Type B pancreatic cell (in vitro differentiated cells): ENCODE data around the gene ITPK1. TPM values are rescaled to one million over a fixed set of nuclear protein-coding genes. Genes with fewer than 3 reads are reported as not detected.

Source experiments
- DNase-seq: peaks from one replicate; pipeline ENCODE4 v3.0.0; 2021; ENCODE audit warnings: mixed read lengths; ENCODE audit not compliant: unreplicated experiment; ENCODE audit errors: extremely low spot score
- H3K27ac Mint-ChIP-seq: 2 replicates; pipeline ENCODE4 v1.8.0; 2021; ENCODE audit warnings: mild to moderate bottlenecking, mixed read lengths
- H3K27me3 Mint-ChIP-seq: 2 replicates; pipeline ENCODE4 v1.8.0; 2021; ENCODE audit warnings: mixed read lengths
- H3K36me3 Mint-ChIP-seq: 2 replicates; pipeline ENCODE4 v1.8.0; 2021; ENCODE audit warnings: mixed read lengths
- H3K4me1 Mint-ChIP-seq: one replicate; pipeline ENCODE4 v1.8.0; 2021; ENCODE audit warnings: mixed read lengths; ENCODE audit not compliant: unreplicated experiment
- H3K4me3 Mint-ChIP-seq: 2 replicates; pipeline ENCODE4 v1.8.0; 2021; ENCODE audit warnings: mild to moderate bottlenecking, mixed read lengths
- H3K9me3 Mint-ChIP-seq: 2 replicates; pipeline ENCODE4 v1.8.0; 2021; ENCODE audit warnings: mixed read lengths
- total RNA-seq: library from RNA; stranded (reverse); gene quantifications from 2 replicates; pipeline ENCODE4 v1.2.1, GENCODE V29; 2021; ENCODE audit warnings: low replicate concordance
- TF ChIP-seq, protein P1 (sequence below): fragments of 200-600 bp; sonication (generic); conservative IDR thresholded peaks from 2 replicates; pipeline ENCODE4 v1.5.0; 2021; ENCODE audit warnings: antibody characterized with exemption, mild to moderate bottlenecking

The ITPK1 gene
- total RNA-seq, 1 donor from 2014 or later, result 40.2 TPM

DNA sequence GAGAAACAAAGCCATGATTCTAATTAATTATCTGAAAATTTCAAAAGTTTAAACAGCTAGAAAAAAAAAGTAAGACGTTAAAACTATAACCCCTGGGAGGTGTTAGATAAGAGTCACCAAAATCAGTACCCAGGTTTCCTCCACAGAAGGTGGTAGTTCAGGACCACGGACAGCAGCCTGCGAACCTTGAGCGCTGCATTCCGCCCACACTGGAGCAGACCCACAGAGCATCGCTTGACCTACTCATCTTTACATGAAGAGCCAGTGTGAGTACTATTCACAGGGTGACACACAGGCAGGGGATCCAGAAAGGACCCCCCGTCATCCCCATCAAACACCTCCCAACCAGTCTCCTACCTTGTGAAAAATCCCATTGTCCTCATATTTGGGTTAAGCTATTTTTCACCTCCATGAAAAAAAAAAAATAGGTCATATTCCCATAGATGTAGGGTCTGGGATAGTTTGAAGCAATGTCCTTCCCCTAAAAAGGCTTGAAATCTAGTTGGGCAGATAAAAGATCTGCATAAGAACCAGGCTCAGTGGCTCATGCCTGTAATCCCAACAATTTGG lies 201.6 kb downstream of the ITPK1 start:
- Mint-ChIP-seq H3K36me3 (no peaks in the 10 kb centered on the region), H3K4me3 (no peak overlapping the region), H3K9me3 (no peaks in the 10 kb centered on the region), H3K27ac (no peak overlapping the region), H3K27me3 (peaks cover 14% of the 10 kb centered on the region), H3K4me1 (no peaks in the 10 kb centered on the region)
- TF ChIP-seq, protein P1, sequence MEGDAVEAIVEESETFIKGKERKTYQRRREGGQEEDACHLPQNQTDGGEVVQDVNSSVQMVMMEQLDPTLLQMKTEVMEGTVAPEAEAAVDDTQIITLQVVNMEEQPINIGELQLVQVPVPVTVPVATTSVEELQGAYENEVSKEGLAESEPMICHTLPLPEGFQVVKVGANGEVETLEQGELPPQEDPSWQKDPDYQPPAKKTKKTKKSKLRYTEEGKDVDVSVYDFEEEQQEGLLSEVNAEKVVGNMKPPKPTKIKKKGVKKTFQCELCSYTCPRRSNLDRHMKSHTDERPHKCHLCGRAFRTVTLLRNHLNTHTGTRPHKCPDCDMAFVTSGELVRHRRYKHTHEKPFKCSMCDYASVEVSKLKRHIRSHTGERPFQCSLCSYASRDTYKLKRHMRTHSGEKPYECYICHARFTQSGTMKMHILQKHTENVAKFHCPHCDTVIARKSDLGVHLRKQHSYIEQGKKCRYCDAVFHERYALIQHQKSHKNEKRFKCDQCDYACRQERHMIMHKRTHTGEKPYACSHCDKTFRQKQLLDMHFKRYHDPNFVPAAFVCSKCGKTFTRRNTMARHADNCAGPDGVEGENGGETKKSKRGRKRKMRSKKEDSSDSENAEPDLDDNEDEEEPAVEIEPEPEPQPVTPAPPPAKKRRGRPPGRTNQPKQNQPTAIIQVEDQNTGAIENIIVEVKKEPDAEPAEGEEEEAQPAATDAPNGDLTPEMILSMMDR, result no peak
- no peak for DNase-seq

DNA sequence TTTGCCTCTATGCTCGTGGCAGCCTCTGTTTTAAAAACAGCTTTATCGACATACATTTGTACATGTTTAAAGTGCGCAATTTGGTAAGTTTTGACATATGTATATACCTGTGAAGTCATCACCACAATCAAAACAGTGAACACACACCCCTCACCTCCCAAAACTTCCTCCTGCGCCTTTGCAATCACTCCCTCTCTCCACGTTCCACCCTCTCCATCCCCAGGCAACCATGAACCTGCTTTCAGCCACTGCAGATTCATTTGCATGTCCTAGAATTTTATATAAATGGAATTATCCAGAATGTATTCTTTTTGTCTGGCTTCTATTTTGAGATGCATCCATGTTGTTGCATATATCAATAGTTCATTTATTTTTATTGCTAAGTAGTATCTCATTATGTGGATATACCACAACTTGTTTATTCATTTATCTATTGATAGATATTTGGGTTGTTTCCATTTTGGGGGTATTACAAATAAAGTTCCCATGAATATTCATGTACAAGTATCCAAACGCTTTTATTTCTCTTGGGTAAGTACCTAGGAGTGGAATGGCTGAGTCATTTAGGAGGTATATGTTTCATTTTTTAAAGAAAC lies 208.3 kb downstream of the ITPK1 start:
- DNase-seq, result no peak
- no peak overlapping the region for H3K27ac Mint-ChIP-seq
- no peaks in the 10 kb centered on the region for H3K4me1 Mint-ChIP-seq
- no peaks in the 10 kb centered on the region for H3K36me3 Mint-ChIP-seq
- H3K4me3 Mint-ChIP-seq, result no peak overlapping the region
- peaks cover 38% of the 10 kb centered on the region for H3K27me3 Mint-ChIP-seq
- TF ChIP-seq, protein P1, result no peak
- no peaks in the 10 kb centered on the region for H3K9me3 Mint-ChIP-seq

DNA sequence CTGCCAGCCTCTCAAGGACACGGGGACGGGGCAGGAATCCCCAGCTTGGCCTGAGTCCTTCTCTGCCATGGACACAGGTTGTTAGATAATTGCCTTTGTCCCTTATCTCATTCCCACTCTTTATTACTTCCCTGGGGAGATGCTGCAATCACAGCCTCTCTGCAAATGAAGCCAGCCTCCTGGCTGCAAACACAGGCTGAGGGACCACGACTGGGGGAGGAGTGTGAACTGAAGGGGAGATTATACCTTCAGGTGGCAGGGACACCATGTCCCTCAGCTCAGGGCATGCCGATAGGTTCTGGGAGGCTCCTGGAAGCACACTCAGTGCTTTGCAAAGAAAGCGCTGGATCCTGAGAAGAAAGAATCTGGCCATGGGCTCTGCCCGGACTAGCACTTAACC lies 208.9 kb downstream of the ITPK1 start:
- Mint-ChIP-seq H3K9me3 (no peaks in the 10 kb centered on the region), H3K27me3 (peaks cover 44% of the 10 kb centered on the region), H3K36me3 (no peaks in the 10 kb centered on the region), H3K4me3 (no peak overlapping the region), H3K27ac (peak overlapping the region; percentile 58), H3K4me1 (no peaks in the 10 kb centered on the region)
- TF ChIP-seq, protein P1, result no peak
- no peak for DNase-seq

DNA sequence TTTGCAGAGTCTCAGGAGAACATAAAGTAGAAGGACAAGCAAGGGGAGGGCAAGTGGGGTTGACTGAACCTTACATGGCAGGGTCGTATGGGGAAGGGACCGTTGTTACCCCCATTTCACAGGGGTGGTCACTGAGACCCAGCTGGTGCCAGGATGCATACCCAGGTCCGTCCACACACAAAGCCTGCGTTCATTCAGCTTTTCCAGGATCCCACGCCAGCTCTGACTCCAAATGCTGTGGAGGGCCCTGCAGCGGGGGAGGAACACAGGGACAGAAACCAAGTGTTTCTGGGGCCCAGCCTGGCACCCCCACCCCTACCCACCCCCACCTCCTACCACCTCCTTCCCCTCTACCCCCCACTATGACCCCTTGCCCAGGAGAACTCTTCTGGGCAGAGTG lies 209.3 kb downstream of the ITPK1 start:
- TF ChIP-seq, protein P1, result no peak
- H3K9me3 Mint-ChIP-seq, result no peaks in the 10 kb centered on the region
- H3K4me1 Mint-ChIP-seq, result no peaks in the 10 kb centered on the region
- H3K36me3 Mint-ChIP-seq, result no peaks in the 10 kb centered on the region
- no peak overlapping the region for H3K4me3 Mint-ChIP-seq
- no peak overlapping the region for H3K27ac Mint-ChIP-seq
- H3K27me3 Mint-ChIP-seq, result peaks cover 44% of the 10 kb centered on the region
- DNase-seq, result no peak

DNA sequence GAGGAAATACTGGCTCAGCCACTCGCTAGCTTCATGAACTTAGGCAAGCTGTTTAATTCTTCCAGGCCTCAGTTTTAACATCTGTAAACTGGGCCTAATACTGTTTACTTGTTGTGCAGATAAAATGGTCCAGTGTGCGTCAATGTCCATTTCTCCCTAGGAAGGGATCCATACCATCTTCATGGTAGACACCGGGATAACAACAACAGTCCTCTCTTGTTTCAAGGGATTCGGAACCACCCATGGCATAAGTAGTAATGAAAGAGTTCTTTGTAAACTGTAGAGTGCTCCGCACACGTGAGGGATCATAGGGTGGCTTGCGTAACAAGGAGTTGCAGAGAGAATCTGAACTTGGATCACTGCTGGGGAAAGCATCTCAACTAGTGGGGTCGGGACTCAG lies 210.1 kb downstream of the ITPK1 start:
- Mint-ChIP-seq H3K36me3 (no peaks in the 10 kb centered on the region), H3K27me3 (peaks cover 50% of the 10 kb centered on the region), H3K27ac (no peak overlapping the region), H3K4me3 (no peak overlapping the region), H3K9me3 (no peaks in the 10 kb centered on the region), H3K4me1 (no peaks in the 10 kb centered on the region)
- no peak for DNase-seq
- TF ChIP-seq, protein P1, result no peak
